Spleen (tissue), 11 donors: ENCODE measurements around the gene NCOA4. TPM values are rescaled to one million over a fixed set of nuclear protein-coding genes. Genes with fewer than 3 reads are reported as not detected.
"Not testable (repeated sequence)": the region's sequence is repeated elsewhere in the genome, so short reads cannot be mapped to it uniquely, and the experiment has no call there.

Source experiments
- DNase-seq: peaks from one replicate; pipeline ENCODE4 v3.0.0-alpha.2; 2020
- H3K27ac ChIP-seq, 8 donors: fragments of 200-600 bp; sonication (generic) in 7 of 8; 1 replicate in 4 of 8; 2 replicates in 4 of 8; pipeline versions ENCODE4 v1.5.0 to v1.8.0; 2016 to 2021; ENCODE audit warnings: inconsistent platforms in 4 of 8, mild to moderate bottlenecking in 4 of 8, moderate library complexity in 1 of 8
- H3K27me3 ChIP-seq, 7 donors: fragments of 200-600 bp; sonication (generic) in 6 of 7; replicated peaks in 1 of 7; 1 replicate in 4 of 7; 2 replicates in 3 of 7; pipeline versions ENCODE4 v1.5.0 to v1.8.0; 2016 to 2021; ENCODE audit warnings: inconsistent platforms in 3 of 7, mild to moderate bottlenecking in 1 of 7
- H3K36me3 ChIP-seq, 6 donors: fragments of 200-600 bp; sonication (generic) in 5 of 6; 1 replicate in 4 of 6; 2 replicates in 2 of 6; pipeline versions ENCODE4 v1.5.0 to v1.8.0; 2016 to 2021; ENCODE audit warnings: inconsistent platforms in 2 of 6
- H3K4me1 ChIP-seq, 6 donors: fragments of 200-600 bp; sonication (generic) in 5 of 6; 1 replicate in 3 of 6; 2 replicates in 3 of 6; pipeline versions ENCODE4 v1.5.0 to v1.8.0; 2016 to 2021; ENCODE audit warnings: inconsistent platforms in 3 of 6
- H3K4me3 ChIP-seq, 8 donors: fragments of 200-600 bp; sonication (generic) in 7 of 8; 1 replicate in 4 of 8; 2 replicates in 4 of 8; pipeline versions ENCODE4 v1.5.0 to v1.8.0; 2016 to 2021; ENCODE audit warnings: inconsistent platforms in 4 of 8, mild to moderate bottlenecking in 4 of 8, moderate library complexity in 2 of 8
- H3K9me3 ChIP-seq, 8 donors: fragments of 200-600 bp; sonication (generic) in 7 of 8; 1 replicate in 4 of 8; 2 replicates in 4 of 8; pipeline versions ENCODE4 v1.5.0 to v1.8.0; 2016 to 2021; ENCODE audit warnings: inconsistent platforms in 4 of 8
- POLR2A ChIP-seq, 3 donors: fragments of 450-650 bp; IDR thresholded peaks; one replicate each; pipeline ENCODE4 v1.5.1; 2017; ENCODE audit warnings: antibody characterized with exemption in 3 of 3, mild to moderate bottlenecking in 1 of 3
- POLR2AphosphoS5 ChIP-seq, 3 donors: sonication (generic); formaldehyde crosslinking; IDR thresholded peaks; one replicate each; pipeline ENCODE4 v1.5.1; 2017; ENCODE audit warnings: antibody characterized with exemption in 3 of 3
- WGBS, 5 donors: extraction: QIAGEN DNeasy Blood & Tissue Kit in 3 of 5; methylation state at CpG; one replicate each; pipeline versions ENCODE4 v1.1.5 to v1.1.7; 2013 to 2018; 5-methylcytosine and 5-hydroxymethylcytosine counted together
- intact Hi-C: fragments of 100-400 bp; cut with DNase I; formaldehyde crosslinking; loops from one replicate; pipeline ENCODE4 v1.15.0; 2023; ENCODE audit warnings: low total_unique reads
- polyA plus RNA-seq, 3 donors: library from polyadenylated mRNA; stranded (reverse); fragments of 200-250 nt; gene quantifications; one replicate each; pipeline ENCODE4 v1.2.1, GENCODE V29; 2013
- total RNA-seq, 7 donors: library from RNA; depleted of rRNA in 3 of 7; stranded (reverse); fragments of >200 nt in 3 of 7; fragmentation: NEBNext Ultra II Directional in 4 of 7; extraction: Animal tissue kit (Norgen Biotek cat#: 25700) in 4 of 7; gene quantifications; one replicate each; pipeline versions ENCODE4 v1.1.0 to v1.2.1, GENCODE V29; 2016 to 2021
- TF ChIP-seq, protein P1 (sequence below), 11 experiments: fragments of 200-600 bp in 7 of 11; fragments of 450-650 bp in 4 of 11; sonication (generic) in 4 of 11; IDR thresholded peaks in 8 of 11; conservative IDR thresholded peaks in 3 of 11; 1 replicate in 7 of 11; 2 replicates in 4 of 11; pipeline versions ENCODE4 v1.4.0 to v1.8.0; 2016 to 2021; ENCODE audit warnings: antibody characterized with exemption in 11 of 11, inconsistent platforms in 4 of 11, mild to moderate bottlenecking in 1 of 11
- donor health status: healthy with polysubstance abuse.
- donor health status: DM: no; HTN: no; CAD: no; lungs with moderate emphysema.
- donor health status: DM: no; HTN: no; CAD: no.
- donor health status: Bipolar disorder and iron deficiency.
- donor health status: healthy.
- donor health status: DM: no; HTN: no; CAD: no.
- donor health status: DM: yes; HTN: yes; CAD: no.

NCOA4 gene
- total and polyA plus RNA-seq, 10 donors: 39.3 to 352 (median 255) TPM

DNA sequence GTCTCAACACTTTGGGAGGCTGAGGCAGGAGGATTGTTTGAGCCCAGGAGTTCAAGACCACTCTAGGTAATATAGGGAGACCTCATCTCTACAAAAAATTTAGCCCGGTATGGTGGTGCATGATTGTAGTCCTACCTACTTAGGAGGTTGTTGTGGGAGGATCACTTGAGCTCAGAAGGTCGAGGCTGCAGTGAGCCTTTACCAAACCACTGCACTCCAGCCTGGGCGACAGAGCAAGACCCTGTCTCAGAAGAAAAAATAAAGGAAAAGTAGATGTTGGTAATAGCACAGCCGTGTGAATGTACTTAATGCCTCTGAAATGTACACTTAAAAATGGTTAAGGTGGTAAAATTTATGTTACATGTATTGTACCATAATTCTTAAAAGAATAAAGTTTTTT is 32.9 kb downstream of the NCOA4 start:
- Histone ChIP-seq H3K36me3 (peaks cover 0 to 83% (median 42%) of the 10 kb centered on the region in 6 donors), H3K27me3 (no peaks in the 10 kb centered on the region), H3K4me3 (no peak overlapping the region), H3K9me3 (peaks cover 0 to 7% (median 0%) of the 10 kb centered on the region in 8 donors), H3K27ac (no peak overlapping the region), H3K4me1 (no peaks in the 10 kb centered on the region)
- DNase-seq: no peak
- intact Hi-C loops: no loop called here
- 93 to 98% (median 97%) methylated on average over 4 of the region's 4 CpGs for WGBS, 5 donors
- TF ChIP-seq, protein P1, sequence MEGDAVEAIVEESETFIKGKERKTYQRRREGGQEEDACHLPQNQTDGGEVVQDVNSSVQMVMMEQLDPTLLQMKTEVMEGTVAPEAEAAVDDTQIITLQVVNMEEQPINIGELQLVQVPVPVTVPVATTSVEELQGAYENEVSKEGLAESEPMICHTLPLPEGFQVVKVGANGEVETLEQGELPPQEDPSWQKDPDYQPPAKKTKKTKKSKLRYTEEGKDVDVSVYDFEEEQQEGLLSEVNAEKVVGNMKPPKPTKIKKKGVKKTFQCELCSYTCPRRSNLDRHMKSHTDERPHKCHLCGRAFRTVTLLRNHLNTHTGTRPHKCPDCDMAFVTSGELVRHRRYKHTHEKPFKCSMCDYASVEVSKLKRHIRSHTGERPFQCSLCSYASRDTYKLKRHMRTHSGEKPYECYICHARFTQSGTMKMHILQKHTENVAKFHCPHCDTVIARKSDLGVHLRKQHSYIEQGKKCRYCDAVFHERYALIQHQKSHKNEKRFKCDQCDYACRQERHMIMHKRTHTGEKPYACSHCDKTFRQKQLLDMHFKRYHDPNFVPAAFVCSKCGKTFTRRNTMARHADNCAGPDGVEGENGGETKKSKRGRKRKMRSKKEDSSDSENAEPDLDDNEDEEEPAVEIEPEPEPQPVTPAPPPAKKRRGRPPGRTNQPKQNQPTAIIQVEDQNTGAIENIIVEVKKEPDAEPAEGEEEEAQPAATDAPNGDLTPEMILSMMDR (IDR thresholded peaks at IDR 0.05 in 8 of 11, conservative IDR thresholded peaks at IDR 0.05 in 3 of 11): no peak
- no peak for TF ChIP-seq POLR2AphosphoS5 (IDR thresholded peaks at IDR 0.05)
- TF ChIP-seq POLR2A (IDR thresholded peaks at IDR 0.05): no peak

DNA sequence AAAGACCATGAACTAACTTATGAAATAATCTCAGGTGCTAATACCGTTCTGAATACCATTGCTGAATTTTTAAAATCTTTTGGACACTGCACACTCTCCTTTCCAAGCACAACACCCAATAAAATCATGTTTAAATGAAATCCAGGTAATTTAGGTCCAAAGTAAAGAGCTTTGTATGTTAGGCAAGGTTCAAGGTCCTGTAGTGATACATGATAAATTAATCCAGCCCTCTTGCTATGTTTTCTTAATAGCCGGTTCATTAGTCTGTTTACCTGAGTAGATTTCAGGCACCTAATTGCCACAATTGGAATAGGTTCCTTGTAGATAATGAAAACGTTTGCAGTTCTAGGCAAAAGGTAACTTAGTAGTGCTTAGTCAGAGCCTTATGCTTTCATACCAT is 44.8 kb downstream of the NCOA4 start:
- H3K9me3 ChIP-seq, H3K27ac ChIP-seq, DNase-seq, H3K4me1 ChIP-seq, H3K27me3 ChIP-seq, intact Hi-C loops, H3K4me3 ChIP-seq: not testable (repeated sequence)
- WGBS, 5 donors: 80 to 93% (median 86%) methylated on average over 3 of the region's 3 CpGs
- peaks cover 0 to 75% (median 20%) of the 10 kb centered on the region in 6 donors for H3K36me3 ChIP-seq

DNA sequence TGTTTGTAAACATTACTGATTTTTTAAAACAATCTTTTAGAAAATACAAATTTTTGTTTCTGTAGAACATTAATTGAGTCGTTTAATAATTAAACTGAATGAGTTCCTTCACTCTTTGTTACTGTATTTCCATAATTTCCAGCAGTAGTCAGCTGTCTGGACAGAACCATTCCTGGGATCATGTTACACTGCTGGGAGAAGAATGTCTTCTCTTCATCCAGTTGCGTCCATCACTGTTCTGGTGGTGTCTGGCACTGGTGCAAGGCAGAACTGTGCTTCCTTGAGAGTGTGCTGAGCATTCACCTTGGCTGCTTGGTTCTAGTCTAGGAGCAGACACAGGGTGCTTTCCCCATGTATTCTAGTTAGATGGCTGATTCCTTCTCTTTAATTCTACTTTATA is 46.0 kb downstream of the NCOA4 start:
- DNase-seq, H3K4me1 ChIP-seq, H3K9me3 ChIP-seq, intact Hi-C loops, H3K27ac ChIP-seq, H3K4me3 ChIP-seq, H3K27me3 ChIP-seq: not testable (repeated sequence)
- peaks cover 0 to 65% (median 16%) of the 10 kb centered on the region in 6 donors for H3K36me3 ChIP-seq
- WGBS, 5 donors: 91 to 99% (median 94%) methylated on average over 2 of the region's 2 CpGs

DNA sequence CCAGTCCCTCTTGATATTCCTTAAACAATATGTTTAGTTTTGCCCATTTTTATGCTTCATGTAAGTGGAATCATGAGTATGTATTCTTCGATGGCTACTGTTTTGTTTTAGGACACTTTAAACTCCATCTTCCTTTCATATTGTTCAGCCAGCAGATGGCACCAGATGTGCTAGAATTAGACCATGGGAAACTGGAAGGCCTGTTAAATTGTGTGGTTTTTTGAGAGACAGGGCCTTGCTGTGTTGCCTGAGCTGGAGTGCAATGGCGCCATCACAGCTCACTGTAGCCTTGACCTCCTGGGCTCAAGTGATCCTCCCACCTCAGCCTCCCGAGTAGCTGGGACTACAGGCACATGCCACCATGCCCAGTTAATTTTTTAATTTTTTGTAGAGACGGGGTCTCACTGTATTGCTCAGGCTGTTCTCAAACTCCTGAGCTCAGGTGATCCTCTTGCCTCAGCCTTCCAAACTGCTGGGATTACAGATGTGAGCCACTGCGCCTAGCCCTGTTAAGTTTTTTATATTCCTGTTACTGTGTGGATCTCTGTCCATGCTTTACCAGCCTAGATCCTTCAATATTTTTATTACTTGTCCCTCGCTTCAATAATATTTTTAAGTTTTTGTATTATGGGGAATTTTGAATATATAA is 46.8 kb downstream of the NCOA4 start:
- H3K27ac ChIP-seq, H3K27me3 ChIP-seq, DNase-seq, intact Hi-C loops, H3K9me3 ChIP-seq, H3K4me1 ChIP-seq, H3K4me3 ChIP-seq: not testable (repeated sequence)
- TF ChIP-seq, protein P1 (IDR thresholded peaks at IDR 0.05 in 8 of 11, conservative IDR thresholded peaks at IDR 0.05 in 3 of 11): peak in 8 of 11 experiments; percentile 8 to 54 (median 42)
- H3K36me3 ChIP-seq: peaks cover 0 to 62% (median 12%) of the 10 kb centered on the region in 6 donors
- 57 to 74% (median 70%) methylated on average over 4 to 6 of the region's 6 CpGs for WGBS, 5 donors

DNA sequence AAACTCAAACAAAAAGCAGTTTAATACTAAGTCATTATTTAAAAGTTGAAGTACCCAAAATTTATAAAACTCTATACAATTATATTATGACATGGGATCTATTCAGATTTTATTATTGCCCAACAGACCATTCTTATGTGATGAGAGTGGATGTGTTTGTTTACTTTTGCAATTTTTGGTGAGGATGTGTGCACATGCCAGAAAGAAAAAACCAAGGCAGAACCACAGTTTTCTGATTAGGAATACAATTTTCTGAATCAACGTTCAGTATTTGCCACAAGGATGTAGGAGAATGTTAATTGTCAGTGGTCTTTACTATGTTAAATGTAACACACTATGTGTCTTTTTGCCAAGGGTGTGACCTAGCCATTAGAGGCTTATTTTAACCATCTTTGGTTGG is 49.1 kb downstream of the NCOA4 start:
- DNase-seq, H3K9me3 ChIP-seq, H3K4me3 ChIP-seq, H3K27me3 ChIP-seq, H3K27ac ChIP-seq, intact Hi-C loops, H3K4me1 ChIP-seq: not testable (repeated sequence)
- WGBS, 5 donors: 44 to 81% (median 67%) methylated on average over 1 of the region's 1 CpG
- peaks cover 0 to 62% (median 15%) of the 10 kb centered on the region in 6 donors for H3K36me3 ChIP-seq

DNA sequence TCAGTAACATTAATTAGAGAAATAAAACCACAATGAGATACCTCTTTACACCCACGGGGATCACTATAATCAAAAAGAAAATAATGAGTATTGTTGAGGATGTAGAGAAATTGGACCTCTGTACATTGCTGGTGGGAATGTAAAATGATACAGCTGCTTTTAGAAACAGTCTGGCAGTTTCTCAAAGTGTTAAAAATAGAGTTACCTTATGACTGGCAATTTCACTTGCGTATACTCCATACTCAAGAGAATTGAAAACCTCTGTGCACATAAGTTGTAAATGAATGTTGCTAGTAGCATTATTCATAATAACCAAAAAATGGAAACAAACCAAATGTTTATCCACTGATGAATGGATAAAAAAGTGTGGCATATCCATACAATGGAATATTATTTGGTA is 51.9 kb downstream of the NCOA4 start:
- intact Hi-C loops, DNase-seq, H3K4me3 ChIP-seq, H3K9me3 ChIP-seq, H3K27me3 ChIP-seq, H3K27ac ChIP-seq: not testable (repeated sequence)
- peaks cover 5 to 16% (median 9%) of the 10 kb centered on the region in 6 donors for H3K4me1 ChIP-seq
- 65 to 88% (median 72%) methylated on average over 1 of the region's 2 CpGs for WGBS, 5 donors
- peaks cover 0 to 46% (median 7%) of the 10 kb centered on the region in 6 donors for H3K36me3 ChIP-seq

DNA sequence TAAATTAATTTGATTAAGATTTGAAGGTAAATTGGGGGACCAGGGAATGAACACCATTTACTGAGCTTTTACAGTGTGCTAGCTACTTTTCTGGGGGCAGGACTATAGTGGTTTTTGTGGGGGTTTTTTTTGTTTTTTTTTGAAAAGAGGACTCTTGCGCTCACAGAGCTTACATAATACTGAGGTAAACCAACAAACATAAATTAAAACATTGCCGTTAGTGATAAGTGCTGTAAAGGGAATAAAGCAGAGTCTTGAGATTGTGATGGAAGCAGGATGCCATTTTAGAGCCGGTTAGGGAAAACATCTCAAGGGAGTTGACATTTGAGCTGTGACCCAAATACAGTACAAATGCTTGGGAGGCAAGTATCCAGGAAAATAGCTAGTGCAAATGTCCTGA is 56.4 kb downstream of the NCOA4 start:
- H3K4me3 ChIP-seq, intact Hi-C loops, DNase-seq, H3K27me3 ChIP-seq, H3K9me3 ChIP-seq, H3K27ac ChIP-seq: not testable (repeated sequence)
- Histone ChIP-seq H3K36me3 (peaks cover 0 to 31% (median 4%) of the 10 kb centered on the region in 6 donors), H3K4me1 (peaks cover 17 to 43% (median 35%) of the 10 kb centered on the region in 6 donors)
- 26 to 65% (median 51%) methylated on average over 3 of the region's 3 CpGs for WGBS, 5 donors

DNA sequence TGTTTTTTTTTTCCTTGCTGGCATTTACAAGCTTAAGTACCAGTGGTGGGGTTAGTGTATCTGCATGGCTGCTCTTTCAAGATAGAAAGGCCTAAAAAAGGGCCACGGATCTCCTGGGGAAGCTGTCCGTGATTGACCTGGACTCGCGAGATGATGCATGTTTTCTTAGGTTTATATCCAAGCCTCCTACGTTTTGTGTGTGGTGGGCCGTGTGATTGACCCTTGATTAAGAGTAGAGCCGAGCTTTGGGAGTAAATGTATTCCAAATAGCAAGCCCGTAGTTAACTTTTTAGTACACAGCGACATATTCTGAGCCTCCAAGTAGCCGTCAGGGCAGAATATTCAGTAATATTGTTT is 57.6 kb downstream of the NCOA4 start:
- H3K4me3 ChIP-seq: peak overlapping the region; percentile 75 to 94 (median 87)
- DNase-seq, H3K27me3 ChIP-seq, H3K9me3 ChIP-seq, intact Hi-C loops: not testable (repeated sequence)
- peak overlapping the region in 7 of 8 donors; percentile 66 to 86 (median 80) for H3K27ac ChIP-seq
- H3K36me3 ChIP-seq: peaks cover 0 to 23% (median 2%) of the 10 kb centered on the region in 6 donors
- H3K4me1 ChIP-seq: peaks cover 17 to 43% (median 35%) of the 10 kb centered on the region in 6 donors
- 0 to 1% (median 1%) methylated on average over 10 of the region's 10 CpGs for WGBS, 5 donors
